ENCODE measurements around the gene NUDT22. TPM values are rescaled to one million over a fixed set of nuclear protein-coding genes. Genes with fewer than 3 reads are reported as not detected.
A peak's percentile ranks its signal among the peaks of the same experiment; 100 is the strongest.

Gene NUDT22
- total RNA-seq, 6 donors from 2014 or later, result 30.3 to 94.3 (median 68.0) TPM

GRCh38 chr11:64259533-64260067 lies 33.5 kb downstream of the NUDT22 start:
- peaks cover 19 to 96% (median 85%) of the 10 kb centered on the region in 4 donors for H3K36me3 ChIP-seq
- H3K4me1 ChIP-seq, result no peaks in the 10 kb centered on the region
- ATAC-seq (ENCODE audit: low FRiP score in 2 of 2) (no peak), DNase-seq (no peak)
- H3K27ac ChIP-seq, result no peak overlapping the region
- no peak for TF ChIP-seq POLR2A (IDR thresholded peaks at IDR 0.05)
- no peak for TF ChIP-seq CTCF (IDR thresholded peaks at IDR 0.05)
- no peak for TF ChIP-seq EP300 (IDR thresholded peaks at IDR 0.05)
- no peak for TF ChIP-seq POLR2AphosphoS5 (IDR thresholded peaks at IDR 0.05)
- H3K27me3 ChIP-seq, result no peaks in the 10 kb centered on the region
- H3K9me3 ChIP-seq, result no peaks in the 10 kb centered on the region
- no peak overlapping the region for H3K4me3 ChIP-seq
- WGBS, 2 donors, result 88 to 91% methylated on average over 4 of the region's 4 CpGs

- Histone ChIP-seq H3K36me3 (peaks cover 19 to 96% (median 83%) of the 10 kb centered on the region in 4 donors), H3K27ac (no peak overlapping the region), H3K4me3 (no peak overlapping the region), H3K9me3 (no peaks in the 10 kb centered on the region), H3K27me3 (no peaks in the 10 kb centered on the region), H3K4me1 (no peaks in the 10 kb centered on the region)
- 88 to 95% methylated on average over 6 of the region's 6 CpGs for WGBS, 2 donors
- ATAC-seq (ENCODE audit: low FRiP score in 2 of 2) (no peak), DNase-seq (no peak)
- TF ChIP-seq POLR2A (IDR thresholded peaks at IDR 0.05), result no peak
- TF ChIP-seq POLR2AphosphoS5 (IDR thresholded peaks at IDR 0.05), result no peak
- TF ChIP-seq CTCF (IDR thresholded peaks at IDR 0.05), result no peak
- no peak for TF ChIP-seq EP300 (IDR thresholded peaks at IDR 0.05)
These were observed 34.2 kb downstream of the NUDT22 start for GRCh38 chr11:64260147-64260708.

- no peak overlapping the region for H3K4me3 ChIP-seq
- WGBS, 2 donors, result 95 to 96% methylated on average over 8 to 13 of the region's 18 CpGs
- no peaks in the 10 kb centered on the region for H3K4me1 ChIP-seq
- H3K27me3 ChIP-seq, result no peaks in the 10 kb centered on the region
- TF ChIP-seq EP300 (IDR thresholded peaks at IDR 0.05), result no peak
- TF ChIP-seq POLR2A (IDR thresholded peaks at IDR 0.05), result no peak
- TF ChIP-seq POLR2AphosphoS5 (IDR thresholded peaks at IDR 0.05), result no peak
- no peak for TF ChIP-seq CTCF (IDR thresholded peaks at IDR 0.05)
- H3K36me3 ChIP-seq, result peaks cover 15 to 97% (median 84%) of the 10 kb centered on the region in 4 donors
- no peak for ATAC-seq (ENCODE audit: low FRiP score in 2 of 2)
- H3K9me3 ChIP-seq, result no peaks in the 10 kb centered on the region
- peak in 1 of 2 donors; percentile 79 for DNase-seq
- H3K27ac ChIP-seq, result no peak overlapping the region
These were observed 35.5 kb downstream of the NUDT22 start for GRCh38 chr11:64261556-64262080.

- peaks cover 14 to 94% (median 82%) of the 10 kb centered on the region in 4 donors for H3K36me3 ChIP-seq
- no peaks in the 10 kb centered on the region for H3K27me3 ChIP-seq
- peaks cover 3 to 5% (median 5%) of the 10 kb centered on the region in 4 donors for H3K4me1 ChIP-seq
- ATAC-seq (ENCODE audit: low FRiP score in 2 of 2), result no peak
- no peak overlapping the region for H3K4me3 ChIP-seq
- no peaks in the 10 kb centered on the region for H3K9me3 ChIP-seq
- DNase-seq, result peak in 1 of 2 donors; percentile 78
- WGBS, 2 donors, result 92 to 94% methylated on average over 32 to 36 of the region's 42 CpGs
- no peak overlapping the region for H3K27ac ChIP-seq
- no peak for TF ChIP-seq POLR2AphosphoS5 (IDR thresholded peaks at IDR 0.05)
- no peak for TF ChIP-seq CTCF (IDR thresholded peaks at IDR 0.05)
- no peak for TF ChIP-seq EP300 (IDR thresholded peaks at IDR 0.05)
- no peak for TF ChIP-seq POLR2A (IDR thresholded peaks at IDR 0.05)
These were observed 36.4 kb downstream of the NUDT22 start for GRCh38 chr11:64262271-64263002.
